GM12801 (cell line): ENCODE results near the gene PROM2.

Experiments used
- CTCF ChIP-seq: IDR thresholded peaks from one replicate; pipeline ENCODE4 v1.5.1; 2011; ENCODE audit warnings: control low read depth; ENCODE audit not compliant: insufficient read length; ENCODE audit errors: extremely low read depth

The PROM2 gene

GRCh38 chr2:95325026-95325425 lies 50.8 kb downstream of the PROM2 start:
- TF ChIP-seq CTCF: no peak

DNA sequence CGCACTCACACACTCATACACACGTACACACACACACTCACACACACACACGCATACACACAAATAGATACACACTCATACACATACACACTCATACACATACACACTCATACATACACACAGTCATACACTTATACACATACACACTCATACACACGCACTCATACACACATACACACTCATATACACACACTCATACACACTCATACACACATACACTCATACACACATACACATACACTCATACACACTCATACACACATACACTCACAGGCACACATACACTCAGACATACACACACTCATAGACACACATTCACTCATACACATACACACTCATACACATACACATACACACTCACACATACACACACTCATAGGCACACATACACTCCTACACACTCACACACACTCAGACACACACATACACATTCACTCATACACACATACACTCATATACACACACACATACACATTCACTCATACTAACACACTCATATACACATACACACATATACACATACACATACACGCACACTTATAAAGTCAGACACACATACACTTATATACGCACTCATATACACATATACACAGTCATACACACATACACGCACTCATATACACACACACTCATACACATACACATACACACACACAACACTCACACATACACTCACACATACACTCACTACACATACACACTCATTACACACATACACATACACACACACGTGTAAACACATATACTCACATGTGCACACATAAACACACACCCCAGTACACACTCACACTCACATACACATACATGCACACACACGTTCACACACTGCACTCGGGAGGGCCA lies 51.6 kb downstream of the PROM2 start:
- no peak for TF ChIP-seq CTCF

DNA sequence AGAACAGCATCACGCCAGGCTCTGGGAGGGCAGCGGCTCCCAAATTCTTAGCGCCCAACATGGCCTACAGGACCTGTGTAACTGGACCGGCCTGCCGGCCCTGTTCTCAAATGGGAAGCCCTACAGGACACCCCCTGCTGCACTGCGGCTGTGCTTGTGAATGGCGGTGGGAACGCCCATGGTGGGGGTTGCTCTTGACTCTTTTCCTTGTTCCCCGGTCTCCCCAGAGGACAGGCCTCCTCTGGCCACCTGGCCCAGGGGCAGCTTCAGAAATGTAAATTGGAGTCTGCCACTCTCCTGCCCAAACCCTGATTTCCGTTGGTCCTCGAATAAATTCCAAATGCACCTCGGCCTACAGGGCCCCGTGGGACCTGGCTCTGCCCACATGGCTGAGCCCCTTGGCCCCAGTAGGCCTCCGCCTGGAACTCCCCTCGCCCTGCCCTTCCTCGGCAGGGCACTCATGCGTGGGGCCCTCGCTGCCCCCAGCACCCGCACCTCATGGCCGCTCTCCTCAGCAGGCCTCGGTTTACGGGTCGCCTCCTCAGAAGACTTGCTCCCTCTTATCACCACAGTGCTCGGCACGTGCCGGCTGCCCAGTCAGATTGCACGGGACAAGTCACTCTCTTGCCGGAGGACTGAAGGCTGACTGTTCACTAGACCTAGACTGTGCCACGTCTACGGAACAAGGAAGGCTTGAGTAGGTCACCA lies 52.3 kb downstream of the PROM2 start:
- TF ChIP-seq CTCF: no peak

DNA sequence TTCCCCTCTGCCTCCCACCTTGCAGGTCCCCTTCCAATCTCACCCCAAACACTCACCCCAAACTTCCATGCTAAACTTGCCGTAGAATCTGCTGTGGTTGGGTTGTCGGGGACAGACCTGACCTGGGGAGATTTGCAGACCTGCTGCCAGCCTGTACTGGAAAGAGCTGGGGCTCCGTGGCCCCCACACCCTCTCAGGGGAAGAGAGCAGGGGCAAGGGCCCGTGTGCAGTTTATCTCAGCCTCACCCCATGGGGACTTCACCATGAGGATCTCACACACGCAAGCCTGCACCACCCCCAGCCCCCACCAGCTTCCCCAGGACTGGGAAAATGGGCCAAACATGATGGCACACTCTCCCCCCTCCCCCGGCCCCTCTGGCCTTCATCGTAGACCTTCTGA lies 53.6 kb downstream of the PROM2 start:
- no peak for TF ChIP-seq CTCF

GRCh38 chr2:95328358-95329125 lies 54.3 kb downstream of the PROM2 start:
- TF ChIP-seq CTCF: no peak

GRCh38 chr2:95329401-95329800 lies 55.2 kb downstream of the PROM2 start:
- no peak for TF ChIP-seq CTCF
